IMR-90 (cell line): ENCODE data around the gene FERMT3. TPM values are rescaled to one million over a fixed set of nuclear protein-coding genes. Genes with fewer than 3 reads are reported as not detected.
A peak's percentile ranks its signal among the peaks of the same experiment; 100 is the strongest.

Experiments used
- ATAC-seq: fragments of 200-7000 bp; cut with Tn5 transposase; 2 replicates; pipeline ENCODE4 v1.9.1; 2020; ENCODE audit warnings: low read depth, mild to moderate bottlenecking, moderate library complexity
- BruUV-seq: library from RNA; stranded (reverse); fragments of 400-500 nt; replicated peaks from 2 replicates; lab custom pipeline; 2021; lab: Mats Ljungman, UMichigan
- CTCF ChIA-PET: fragments of 300-600 bp; formaldehyde crosslinking; extraction: SDS; loops from one replicate; lab custom pipeline; 2021; ENCODE audit warnings: antibody characterized with exemption; lab: Yijun Ruan, JAX
- POLR2A ChIA-PET: fragments of 300-600 bp; sonication (Branson Sonifier 250); formaldehyde crosslinking; loops from one replicate; lab custom pipeline; 2022; ENCODE audit warnings: antibody characterized with exemption; ENCODE audit not compliant: unreplicated experiment; lab: Charles Lee
- DNase-seq: peaks from one replicate; pipeline ENCODE4 v3.0.0; 2013
- H2AFZ ChIP-seq: replicated peaks from 2 replicates; pipeline ENCODE3; 2013; ENCODE audit warnings: low read length, mild to moderate bottlenecking; ENCODE audit not compliant: poor library complexity
- H2AK5ac ChIP-seq: 2 replicates; pipeline ENCODE4 v1.6.1; 2013; ENCODE audit warnings: low read depth, low read length, inconsistent platforms
- H2AK9ac ChIP-seq: replicated peaks from 2 replicates; pipeline ENCODE3; 2013; ENCODE audit warnings: mild to moderate bottlenecking, low read depth, low read length, moderate library complexity; ENCODE audit not compliant: poor library complexity
- H2BK120ac ChIP-seq: 2 replicates; pipeline ENCODE4 v1.6.1; 2013; ENCODE audit warnings: low read depth, low read length, inconsistent platforms
- H2BK15ac ChIP-seq: 3 replicates; pipeline ENCODE4 v1.6.1; 2013; ENCODE audit warnings: low read depth, low read length, inconsistent platforms
- H2BK20ac ChIP-seq: 2 replicates; pipeline ENCODE4 v1.6.1; 2013; ENCODE audit warnings: low read depth, mild to moderate bottlenecking, inconsistent platforms, low read length, moderate library complexity
- H2BK5ac ChIP-seq: 2 replicates; pipeline ENCODE4 v1.6.1; 2013; ENCODE audit warnings: mild to moderate bottlenecking, low read depth, low read length, inconsistent platforms; ENCODE audit not compliant: poor library complexity, severe bottlenecking
- H3K14ac ChIP-seq: replicated peaks from 2 replicates; pipeline ENCODE4 v1.6.1; 2013; ENCODE audit warnings: low read depth, low read length, inconsistent platforms
- H3K18ac ChIP-seq: 2 replicates; pipeline ENCODE4 v1.6.1; 2013; ENCODE audit warnings: low read depth, low read length, control low read depth
- H3K23ac ChIP-seq: 2 replicates; pipeline ENCODE4 v1.6.1; 2013; ENCODE audit warnings: low read depth, low read length, inconsistent platforms
- H3K27ac ChIP-seq: 2 replicates; pipeline ENCODE4 v1.5.1; 2013; ENCODE audit warnings: mild to moderate bottlenecking, control low read depth, low read length; ENCODE audit not compliant: insufficient read depth
- H3K27me3 ChIP-seq: 2 replicates; pipeline ENCODE4 v1.6.1; 2013; ENCODE audit warnings: low read length; ENCODE audit not compliant: control insufficient read depth, insufficient read depth
- H3K36me3 ChIP-seq: 2 replicates; pipeline ENCODE4 v1.6.1; 2013; ENCODE audit warnings: low read length, mixed read lengths; ENCODE audit not compliant: control insufficient read depth, insufficient read depth
- H3K4ac ChIP-seq: 2 replicates; pipeline ENCODE4 v1.6.1; 2013; ENCODE audit warnings: low read depth, low read length, inconsistent platforms
- H3K4me1 ChIP-seq: 2 replicates; pipeline ENCODE4 v1.6.1; 2013; ENCODE audit warnings: low read length, mixed read lengths; ENCODE audit not compliant: control insufficient read depth, insufficient read depth
- H3K4me2 ChIP-seq: 2 replicates; pipeline ENCODE4 v1.6.1; 2013; ENCODE audit warnings: low read depth, mild to moderate bottlenecking, control low read depth, low read length, moderate library complexity
- H3K4me3 ChIP-seq: 2 replicates; pipeline ENCODE4 v1.5.1; 2013; ENCODE audit warnings: low read depth, mild to moderate bottlenecking, control low read depth, low read length, moderate library complexity; ENCODE audit not compliant: insufficient read depth
- H3K56ac ChIP-seq: 2 replicates; pipeline ENCODE4 v1.6.1; 2013; ENCODE audit warnings: low read length, inconsistent platforms; ENCODE audit not compliant: insufficient read depth; ENCODE audit errors: extremely low read depth
- H3K79me1 ChIP-seq, 2 experiments: 2 replicates each; pipeline ENCODE4 v1.6.1; 2013; ENCODE audit warnings: low read length in 2 of 2, inconsistent platforms in 1 of 2, low read depth in 1 of 2
- H3K9ac ChIP-seq: 2 replicates; pipeline ENCODE4 v1.6.1; 2013; ENCODE audit warnings: low read depth, low read length, control low read depth
- H3K9me1 ChIP-seq: 2 replicates; pipeline ENCODE4 v1.6.1; 2013; ENCODE audit warnings: low read length, inconsistent platforms; ENCODE audit not compliant: insufficient read depth
- H3K9me3 ChIP-seq: 2 replicates; pipeline ENCODE4 v1.6.1; 2013; ENCODE audit warnings: low read length; ENCODE audit not compliant: control insufficient read depth, insufficient read depth
- H4K20me1 ChIP-seq: 2 replicates; pipeline ENCODE4 v1.6.1; 2013; ENCODE audit warnings: low read length, inconsistent platforms; ENCODE audit not compliant: insufficient read depth
- H4K5ac ChIP-seq: 2 replicates; pipeline ENCODE4 v1.6.1; 2013; ENCODE audit warnings: mild to moderate bottlenecking, low read depth, low read length, control low read depth
- H4K8ac ChIP-seq, 2 experiments: 2 replicates each; pipeline ENCODE4 v1.6.1; 2013; ENCODE audit warnings: low read depth in 2 of 2, low read length in 2 of 2, control low read depth in 1 of 2, inconsistent platforms in 1 of 2
- H4K91ac ChIP-seq: 2 replicates; pipeline ENCODE4 v1.6.1; 2013; ENCODE audit warnings: low read depth, low read length, inconsistent platforms; ENCODE audit not compliant: insufficient read depth
- BHLHE40 ChIP-seq: fragments of 150-350 bp; IDR thresholded peaks from 2 replicates; pipeline ENCODE4 v1.6.1; 2016; ENCODE audit warnings: mild to moderate bottlenecking, low read depth, low read length
- CEBPB ChIP-seq: IDR thresholded peaks from 2 replicates; pipeline ENCODE4 v1.6.1; 2012; ENCODE audit warnings: low read depth, low read length, improper control_type of control experiment
- CHD1 ChIP-seq: IDR thresholded peaks from 2 replicates; pipeline ENCODE4 v1.6.1; 2012; ENCODE audit warnings: low read depth, low read length, improper control_type of control experiment
- MAFK ChIP-seq: IDR thresholded peaks from 2 replicates; pipeline ENCODE4 v1.6.1; 2012; ENCODE audit warnings: low read depth, low read length, improper control_type of control experiment
- MAZ ChIP-seq: IDR thresholded peaks from 2 replicates; pipeline ENCODE4 v1.6.1; 2012; ENCODE audit warnings: low read depth, mild to moderate bottlenecking, low read length, improper control_type of control experiment, moderate library complexity, borderline replicate concordance
- MXI1 ChIP-seq: IDR thresholded peaks from 2 replicates; pipeline ENCODE4 v1.6.1; 2012; ENCODE audit warnings: low read depth, mild to moderate bottlenecking, low read length, moderate library complexity, borderline replicate concordance
- NFE2L2 ChIP-seq: fragments of 150-350 bp; IDR thresholded peaks from 2 replicates; pipeline ENCODE4 v1.6.1; 2016; ENCODE audit warnings: low read depth, mild to moderate bottlenecking, low read length
- POLR2A ChIP-seq: IDR thresholded peaks from 2 replicates; pipeline ENCODE4 v1.6.1; 2012; ENCODE audit warnings: mild to moderate bottlenecking, low read depth, low read length
- RCOR1 ChIP-seq: IDR thresholded peaks from 2 replicates; pipeline ENCODE4 v1.6.1; 2012; ENCODE audit warnings: mild to moderate bottlenecking, low read length, improper control_type of control experiment; ENCODE audit not compliant: insufficient replicate concordance
- RFX5 ChIP-seq: IDR thresholded peaks from 2 replicates; pipeline ENCODE4 v1.8.0; 2012; ENCODE audit warnings: low read depth, mild to moderate bottlenecking, low read length, moderate library complexity
- SMC3 ChIP-seq: fragments of 150-350 bp; IDR thresholded peaks from 2 replicates; pipeline ENCODE4 v1.6.1; 2016; ENCODE audit warnings: low read depth, mild to moderate bottlenecking, antibody characterized with exemption, low read length, moderate library complexity
- USF2 ChIP-seq: fragments of 150-350 bp; IDR thresholded peaks from 2 replicates; pipeline ENCODE4 v1.6.1; 2017; ENCODE audit warnings: mild to moderate bottlenecking, antibody characterized with exemption, low read length, low read depth
- WGBS, 2 experiments: methylation state at CpG; one replicate each; pipeline versions ENCODE4 v1.1.5 to v1.1.7; 2013; ENCODE audit warnings: missing lambda C conversion rate in 2 of 2; ENCODE audit not compliant: insufficient read length in 1 of 2; ENCODE audit errors: extremely low coverage in 2 of 2; 5-methylcytosine and 5-hydroxymethylcytosine counted together
- dilution Hi-C: fragments of 300-500 bp; cut with HindIII; formaldehyde crosslinking; loops from one replicate; pipeline ENCODE4 v1.14.3; 2018; ENCODE audit warnings: low sequenced_read_pairs; ENCODE audit not compliant: unreplicated experiment
- in situ Hi-C: fragments of 300-500 bp; cut with MboI; formaldehyde crosslinking; loops from 3 replicates; pipeline ENCODE4 v1.14.3; 2019; ENCODE audit warnings: low sequenced_read_pairs, inconsistent platforms, mixed read lengths
- intact Hi-C: fragments of 100-400 bp; cut with micrococcal nuclease; formaldehyde crosslinking; loops from 2 replicates; pipeline ENCODE4 v1.10.0; 2022
- polyA plus RNA-seq, 3 experiments: library from polyadenylated mRNA; depleted of rRNA; stranded (reverse); fragments of >200 nt; gene quantifications; 2 replicates each; pipeline ENCODE4 v1.2.3, GENCODE V29; 2012; ENCODE audit warnings: low replicate concordance in 1 of 3
- total RNA-seq: library from RNA; depleted of rRNA; stranded (reverse); fragments of >200 nt; gene quantifications from 2 replicates; pipeline ENCODE4 v1.2.3, GENCODE V29; 2012

FERMT3 gene
- total and polyA plus RNA-seq, 2 of the 4 experiments (the other 2 are of a cell fraction), result 0.36 to 2.3 TPM

DNA sequence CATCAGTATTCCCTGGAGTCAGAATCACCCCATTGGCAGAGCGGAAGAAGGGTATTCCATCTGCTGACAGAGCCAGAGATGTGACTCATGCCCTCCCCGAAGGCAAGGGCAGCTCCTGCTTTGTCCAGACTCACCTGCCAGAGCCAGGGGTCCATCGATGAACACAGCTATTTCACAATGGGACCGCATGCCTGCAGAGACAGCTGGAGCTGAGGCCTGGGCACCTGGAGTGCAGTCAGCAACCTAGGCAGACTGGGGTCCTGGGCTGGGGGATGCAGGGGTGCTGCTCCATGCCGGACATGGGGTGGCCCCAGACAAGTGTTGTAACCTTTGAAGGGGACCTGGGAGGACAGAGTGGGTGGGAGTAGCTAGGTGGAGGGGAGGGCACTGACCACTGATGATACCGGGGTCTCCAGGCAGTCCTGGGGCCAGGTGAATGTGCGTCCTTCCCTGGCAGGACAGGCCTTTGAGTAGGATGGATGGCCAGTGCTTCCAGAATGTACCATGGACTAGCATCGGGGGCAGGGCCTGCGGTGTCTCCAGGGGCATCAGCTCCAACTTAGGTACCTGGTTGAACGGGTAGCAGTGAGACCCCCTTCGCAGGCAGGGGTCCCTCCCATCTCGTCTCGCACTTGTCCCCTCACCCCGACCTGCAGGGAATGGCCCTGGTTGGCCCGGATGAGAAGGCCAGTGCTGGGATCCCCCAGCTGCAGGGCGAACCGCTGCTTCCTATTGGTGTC lies 17.8 kb downstream of the FERMT3 start:
- H3K27me3 ChIP-seq, result no peaks in the 10 kb centered on the region
- no peak for TF ChIP-seq RCOR1
- TF ChIP-seq POLR2A, result no peak
- no peak for TF ChIP-seq USF2
- no peak for TF ChIP-seq NFE2L2
- no peak for TF ChIP-seq BHLHE40
- no peak for TF ChIP-seq MAFK
- TF ChIP-seq SMC3, result no peak
- TF ChIP-seq CEBPB, result no peak
- no peak for TF ChIP-seq MXI1
- TF ChIP-seq MAZ, result no peak
- TF ChIP-seq CHD1, result no peak
- TF ChIP-seq RFX5, result no peak
- in situ Hi-C loops, result no loop called here
- H3K9me1 ChIP-seq, result peaks cover 19% of the 10 kb centered on the region
- H3K18ac ChIP-seq, result no peak overlapping the region
- no peak overlapping the region for H2BK120ac ChIP-seq
- POLR2A ChIA-PET, result interaction anchor here (0.5 kb wide), 1 partner anchor 1452 kb away, joined by 4 read pairs; no protein-coding TSS in a partner anchor
- no peak overlapping the region for H2AFZ ChIP-seq
- dilution Hi-C loops, result no loop called here
- no peak overlapping the region for H3K56ac ChIP-seq
- WGBS, 2 experiments, result 95% methylated on average over 15 of the region's 17 CpGs; no CpG with 5 or more reads in 1 of the 2 experiments
- no peak overlapping the region for H3K4ac ChIP-seq
- H3K4me2 ChIP-seq, result no peak overlapping the region
- H2BK20ac ChIP-seq, result no peak overlapping the region
- peak overlapping the region; percentile 65 for H2AK9ac ChIP-seq
- ATAC-seq, result no peak
- H3K27ac ChIP-seq, result no peak overlapping the region
- H3K9ac ChIP-seq, result no peak overlapping the region
- H3K36me3 ChIP-seq, result peaks cover 5% of the 10 kb centered on the region
- no peak for DNase-seq
- H3K23ac ChIP-seq, result no peak overlapping the region
- H4K91ac ChIP-seq, result no peak overlapping the region
- H2BK15ac ChIP-seq, result no peak overlapping the region
- H3K4me3 ChIP-seq, result no peak overlapping the region
- no peak overlapping the region for H4K5ac ChIP-seq
- CTCF ChIA-PET, result no interaction called here
- no peak overlapping the region for H2BK5ac ChIP-seq
- BruUV-seq, result TSS peak; percentile 49
- intact Hi-C loops, result no loop called here
- peaks cover 14% of the 10 kb centered on the region for H3K4me1 ChIP-seq
- H4K8ac ChIP-seq, result no peak overlapping the region
- H3K14ac ChIP-seq, result no peak overlapping the region
- no peak overlapping the region for H2AK5ac ChIP-seq
- H3K79me1 ChIP-seq, result peaks cover 22 to 47% of the 10 kb centered on the region in 2 experiments; a peak in 3 of 4 replicates
- H4K20me1 ChIP-seq, result no peaks in the 10 kb centered on the region; the same call in 1 of the 2 replicates
- no peaks in the 10 kb centered on the region for H3K9me3 ChIP-seq
